Neural crest cell (in vitro differentiated cells): Measurements from ENCODE around the gene DAZAP1. TPM values are rescaled to one million over a fixed set of nuclear protein-coding genes. Genes with fewer than 3 reads are reported as not detected.
A peak's percentile ranks its signal among the peaks of the same experiment; 100 is the strongest.

Experiments
- DNase-seq: peaks from one replicate; pipeline ENCODE4 v3.0.0; 2021; ENCODE audit warnings: low read depth, mixed read lengths, low spot score
- H3K27ac Mint-ChIP-seq: one replicate; pipeline ENCODE4 v1.8.0; 2021; ENCODE audit warnings: mild to moderate bottlenecking, mixed read lengths; ENCODE audit not compliant: unreplicated experiment
- H3K27me3 Mint-ChIP-seq: 2 replicates; pipeline ENCODE4 v1.8.0; 2021; ENCODE audit warnings: low read depth, mild to moderate bottlenecking, mixed read lengths
- H3K36me3 Mint-ChIP-seq: 2 replicates; pipeline ENCODE4 v1.8.0; 2021; ENCODE audit warnings: low read depth, mild to moderate bottlenecking, mixed read lengths
- H3K4me1 Mint-ChIP-seq: 2 replicates; pipeline ENCODE4 v1.8.0; 2021; ENCODE audit warnings: mixed read lengths
- H3K4me3 Mint-ChIP-seq: one replicate; pipeline ENCODE4 v1.8.0; 2021; ENCODE audit warnings: mild to moderate bottlenecking, mixed read lengths
- H3K9me3 Mint-ChIP-seq: 2 replicates; pipeline ENCODE4 v1.8.0; 2021; ENCODE audit warnings: mixed read lengths
- long read RNA-seq: library from polyadenylated mRNA; unstranded; transcript quantifications from one replicate; pipeline ENCODE4 v2.0.0, GENCODE V29; 2020
- total RNA-seq: library from RNA; stranded (reverse); gene quantifications from 2 replicates; pipeline ENCODE4 v1.2.1, GENCODE V29; 2021
- TF ChIP-seq, protein P1 (sequence below): fragments of 200-600 bp; sonication (generic); conservative IDR thresholded peaks from 2 replicates; pipeline ENCODE4 v1.5.0; 2021; ENCODE audit warnings: antibody characterized with exemption, mild to moderate bottlenecking

The DAZAP1 gene
- 146 and 157 TPM in 2 replicates for total RNA-seq
- long read RNA-seq = 0 reads

DNA sequence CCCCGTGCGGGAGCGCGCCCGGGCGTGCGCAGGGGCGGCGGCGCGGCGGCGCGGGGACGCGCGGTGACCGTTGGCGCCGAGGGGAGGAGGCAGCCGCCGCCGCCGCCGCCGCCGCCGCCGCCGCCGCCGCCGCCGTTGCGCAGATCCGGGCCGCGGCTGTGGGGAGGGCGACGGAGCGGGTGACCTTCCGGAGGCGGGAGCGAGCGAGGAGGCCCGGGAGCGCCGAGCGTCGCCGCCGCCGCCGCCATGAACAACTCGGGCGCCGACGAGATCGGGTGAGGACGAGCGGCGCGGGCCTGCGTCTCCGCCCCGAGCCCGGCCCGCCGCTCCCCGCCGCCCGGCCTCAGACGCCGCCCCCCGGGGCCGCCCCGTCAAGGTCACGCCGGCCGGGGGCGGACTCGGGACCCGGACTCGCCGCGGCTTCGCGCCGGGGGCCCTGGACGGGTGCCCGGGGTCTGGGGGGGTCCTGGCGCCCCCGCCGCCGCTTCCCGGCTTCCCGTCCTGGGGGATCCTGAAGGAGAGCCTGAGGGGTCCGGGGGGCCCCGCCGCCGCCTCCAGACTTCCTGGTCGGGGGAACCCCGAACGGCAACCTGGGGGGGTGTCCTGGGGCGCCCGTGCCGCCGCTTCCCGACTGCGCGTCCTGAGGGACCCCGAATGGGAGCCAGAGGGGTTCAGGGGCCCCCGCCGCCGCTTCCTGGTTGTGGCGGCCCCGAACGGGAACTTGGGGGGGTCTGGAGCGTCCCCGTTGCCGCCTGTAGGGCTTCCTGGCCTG, at the start of gene DAZAP1:
TSS of gene DAZAP1 (plus strand) at position 59 of the 772 bp plus-strand sequence. CDS start at position 247, 188 bp downstream.
- Mint-ChIP-seq H3K36me3 (no peaks in the 10 kb centered on the region), H3K27ac (no peak within 1 kb of the TSS), H3K27me3 (no peaks in the 10 kb centered on the region), H3K4me3 (peak within 1 kb of the TSS; percentile 96), H3K9me3 (no peaks in the 10 kb centered on the region), H3K4me1 (peaks cover 28% of the 10 kb centered on the region)
- TF ChIP-seq, protein P1, sequence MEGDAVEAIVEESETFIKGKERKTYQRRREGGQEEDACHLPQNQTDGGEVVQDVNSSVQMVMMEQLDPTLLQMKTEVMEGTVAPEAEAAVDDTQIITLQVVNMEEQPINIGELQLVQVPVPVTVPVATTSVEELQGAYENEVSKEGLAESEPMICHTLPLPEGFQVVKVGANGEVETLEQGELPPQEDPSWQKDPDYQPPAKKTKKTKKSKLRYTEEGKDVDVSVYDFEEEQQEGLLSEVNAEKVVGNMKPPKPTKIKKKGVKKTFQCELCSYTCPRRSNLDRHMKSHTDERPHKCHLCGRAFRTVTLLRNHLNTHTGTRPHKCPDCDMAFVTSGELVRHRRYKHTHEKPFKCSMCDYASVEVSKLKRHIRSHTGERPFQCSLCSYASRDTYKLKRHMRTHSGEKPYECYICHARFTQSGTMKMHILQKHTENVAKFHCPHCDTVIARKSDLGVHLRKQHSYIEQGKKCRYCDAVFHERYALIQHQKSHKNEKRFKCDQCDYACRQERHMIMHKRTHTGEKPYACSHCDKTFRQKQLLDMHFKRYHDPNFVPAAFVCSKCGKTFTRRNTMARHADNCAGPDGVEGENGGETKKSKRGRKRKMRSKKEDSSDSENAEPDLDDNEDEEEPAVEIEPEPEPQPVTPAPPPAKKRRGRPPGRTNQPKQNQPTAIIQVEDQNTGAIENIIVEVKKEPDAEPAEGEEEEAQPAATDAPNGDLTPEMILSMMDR = no peak
- no peak for DNase-seq

DNA sequence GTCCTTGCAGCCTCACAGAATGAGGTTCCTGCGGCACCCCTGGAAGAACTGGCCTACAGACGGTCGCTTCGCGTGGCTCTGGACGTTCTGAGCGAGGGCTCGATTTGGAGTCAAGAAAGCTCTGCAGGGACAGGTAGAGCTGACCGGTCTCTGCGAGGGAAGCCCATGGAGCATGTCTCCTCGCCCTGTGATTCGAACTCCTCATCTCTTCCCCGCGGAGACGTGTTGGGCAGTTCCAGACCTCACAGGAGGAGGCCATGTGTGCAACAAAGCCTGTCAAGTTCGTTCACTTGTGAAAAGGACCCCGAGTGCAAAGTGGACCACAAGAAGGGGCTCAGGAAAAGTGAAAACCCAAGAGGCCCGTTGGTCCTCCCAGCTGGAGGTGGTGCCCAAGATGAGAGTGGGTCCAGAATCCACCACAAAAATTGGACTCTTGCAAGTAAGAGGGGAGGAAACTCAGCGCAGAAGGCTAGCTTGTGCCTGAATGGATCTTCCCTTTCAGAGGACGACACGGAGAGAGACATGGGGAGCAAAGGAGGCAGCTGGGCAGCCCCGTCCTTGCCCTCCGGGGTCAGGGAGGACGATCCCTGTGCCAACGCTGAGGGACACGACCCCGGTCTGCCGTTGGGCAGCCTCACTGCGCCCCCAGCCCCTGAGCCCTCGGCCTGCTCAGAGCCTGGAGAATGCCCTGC, 47.1 kb upstream of the DAZAP1 start:
- Mint-ChIP-seq H3K9me3 (no peaks in the 10 kb centered on the region), H3K27ac (no peak overlapping the region), H3K36me3 (peaks cover 19% of the 10 kb centered on the region), H3K27me3 (no peaks in the 10 kb centered on the region), H3K4me1 (peaks cover 48% of the 10 kb centered on the region), H3K4me3 (peak overlapping the region; percentile 46)
- TF ChIP-seq, protein P1 = no peak
- no peak for DNase-seq

DNA sequence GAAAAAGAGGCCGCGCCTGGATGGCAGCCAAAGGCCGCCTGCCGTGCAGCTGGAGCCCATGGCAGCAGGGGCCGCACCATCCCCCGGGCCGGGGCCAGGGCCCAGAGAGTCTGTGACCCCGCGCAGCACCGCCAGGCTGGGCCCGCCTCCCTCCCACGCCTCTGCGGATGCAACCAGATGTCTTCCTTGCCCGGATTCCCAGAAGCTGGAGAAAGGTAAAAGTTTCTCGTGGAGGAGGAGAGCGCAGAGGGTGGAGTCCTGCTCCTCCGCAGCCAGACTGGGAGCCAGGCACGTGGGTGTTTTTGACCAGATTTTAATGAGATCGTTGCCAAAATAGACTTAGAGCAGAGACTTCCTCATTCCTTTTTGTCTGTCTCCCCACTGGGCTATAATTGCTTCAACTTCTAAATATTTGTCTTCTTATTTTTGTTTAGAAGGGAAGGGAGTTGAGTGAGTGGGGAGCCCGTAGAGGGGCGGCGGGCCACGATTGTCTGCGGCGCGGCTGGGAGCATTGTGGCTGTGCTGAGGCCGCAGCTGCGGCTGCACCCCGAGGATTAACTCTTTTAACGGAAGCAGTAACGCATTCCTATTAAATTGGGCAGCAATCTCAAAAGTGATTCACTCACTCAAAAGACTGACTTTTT, 46.4 kb upstream of the DAZAP1 start:
- TF ChIP-seq, protein P1 = no peak
- Mint-ChIP-seq H3K27ac (no peak overlapping the region), H3K9me3 (no peaks in the 10 kb centered on the region), H3K4me1 (peaks cover 44% of the 10 kb centered on the region), H3K27me3 (no peaks in the 10 kb centered on the region), H3K36me3 (peaks cover 19% of the 10 kb centered on the region), H3K4me3 (peak overlapping the region; percentile 56)
- no peak for DNase-seq

DNA sequence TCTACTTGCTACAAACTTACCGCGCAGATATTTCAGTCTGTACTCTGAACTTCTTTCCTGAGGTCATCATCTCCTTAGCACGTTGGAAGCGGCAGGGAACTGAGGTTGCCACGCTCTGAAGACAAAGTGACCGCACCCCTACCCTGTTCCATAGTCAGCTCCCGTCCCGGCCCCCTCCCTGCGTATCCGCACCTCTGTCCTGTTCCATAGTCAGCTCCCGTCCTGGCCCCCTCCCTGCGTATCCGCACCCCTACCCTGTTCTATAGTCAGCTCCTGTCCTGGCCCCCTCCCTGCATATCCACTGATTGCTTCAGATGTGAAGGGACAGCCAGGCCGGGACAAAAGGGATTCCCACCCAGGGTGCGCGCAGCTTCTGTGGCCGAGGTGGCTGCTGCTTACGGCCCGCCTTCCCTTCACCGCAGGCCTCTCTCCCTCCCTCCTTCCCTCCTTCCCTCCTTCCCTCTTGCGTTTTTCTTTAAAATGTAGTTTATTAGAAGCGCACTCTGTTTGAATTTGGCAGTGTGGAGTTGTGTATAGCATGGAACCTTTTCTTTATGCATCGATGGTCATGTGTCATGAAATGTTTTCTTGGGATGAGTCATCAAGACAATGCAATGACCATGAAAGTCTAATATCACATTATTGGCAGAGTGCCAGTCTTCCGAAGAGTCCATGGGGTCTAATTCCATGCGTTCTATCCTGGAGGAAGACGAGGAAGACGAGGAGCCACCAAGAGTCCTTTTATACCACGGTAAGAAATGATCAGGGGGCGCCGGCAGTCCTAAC, 45.6 kb upstream of the DAZAP1 start:
- Mint-ChIP-seq H3K4me1 (peaks cover 37% of the 10 kb centered on the region), H3K36me3 (peaks cover 19% of the 10 kb centered on the region), H3K27ac (peak overlapping the region; percentile 65), H3K9me3 (no peaks in the 10 kb centered on the region), H3K27me3 (no peaks in the 10 kb centered on the region), H3K4me3 (peak overlapping the region; percentile 56)
- DNase-seq = no peak
- TF ChIP-seq, protein P1 = no peak
